GM23248 (cell line): Measurements from ENCODE around the gene CLDN24.

Experiments used
- EZH2 ChIP-seq: fragments of 200-600 bp; sonication (generic); IDR thresholded peaks from 2 replicates; pipeline ENCODE4 v1.6.1; 2018; ENCODE audit warnings: antibody characterized with exemption, mild to moderate bottlenecking; ENCODE audit not compliant: insufficient read depth, poor library complexity, severe bottlenecking
- EZH2phosphoT487 ChIP-seq: fragments of 200-600 bp; sonication (generic); IDR thresholded peaks from 2 replicates; pipeline ENCODE4 v1.6.1; 2018; ENCODE audit warnings: antibody characterized with exemption, moderate library complexity, mild to moderate bottlenecking, low read depth; ENCODE audit not compliant: insufficient read depth

DNA sequence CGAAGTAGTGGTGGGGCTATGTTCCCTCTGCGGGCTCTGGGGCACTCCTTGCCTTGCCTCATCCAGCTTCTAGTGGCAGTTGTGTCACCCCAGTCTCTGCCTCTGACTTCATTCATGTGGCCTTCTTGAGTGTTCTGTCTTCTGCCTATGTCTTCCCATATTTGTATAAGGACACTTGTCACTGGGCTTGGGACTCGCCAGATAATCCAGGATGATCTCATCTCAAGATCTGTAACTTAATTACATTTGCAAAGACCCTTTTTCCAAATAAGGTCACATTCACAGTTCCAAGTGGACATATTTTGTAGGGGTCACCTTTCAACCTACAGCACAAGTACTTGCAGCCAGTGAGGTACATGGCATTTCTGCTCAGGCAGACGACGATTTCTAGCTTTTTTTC, 30.3 kb upstream of the CLDN24 start:
- TF ChIP-seq EZH2 (no peak), EZH2phosphoT487 (no peak)
